GM08714 (cell line): ENCODE results near the gene EYA2.
"Not testable (repeated sequence)": the region's sequence is repeated elsewhere in the genome, so short reads cannot be mapped to it uniquely, and the experiment has no call there.

Experiments used
- H3K4me3 ChIP-seq: fragments of 200-500 bp; sonication (Bioruptor generic); 2 replicates; pipeline ENCODE4 v1.5.1; 2014; ENCODE audit warnings: mild to moderate bottlenecking, low read length, inconsistent platforms
- ZNF274 ChIP-seq: IDR thresholded peaks from 2 replicates; pipeline ENCODE4 v1.6.1; 2012; ENCODE audit warnings: mild to moderate bottlenecking, low read depth, low read length

EYA2 gene

GRCh38 chr20:46905364-46906125 lies 10.9 kb downstream of the EYA2 start:
- TF ChIP-seq ZNF274 = no peak

GRCh38 chr20:46913329-46914044 lies 18.8 kb downstream of the EYA2 start:
- TF ChIP-seq ZNF274 = no peak
- H3K4me3 ChIP-seq = no peak overlapping the region

More at GRCh38 chr20:46905364-46906125, 10.9 kb downstream of the EYA2 start:
- no peak overlapping the region for H3K4me3 ChIP-seq

- TF ChIP-seq ZNF274 = no peak
- H3K4me3 ChIP-seq = no peak overlapping the region
Observed at GRCh38 chr20:46914789-46915379, 20.2 kb downstream of the EYA2 start.

GRCh38 chr20:46915575-46916257 lies 21.1 kb downstream of the EYA2 start:
- TF ChIP-seq ZNF274 = no peak
- H3K4me3 ChIP-seq = no peak overlapping the region

GRCh38 chr20:46916258-46916603 lies 21.6 kb downstream of the EYA2 start:
- no peak for TF ChIP-seq ZNF274
- H3K4me3 ChIP-seq = no peak overlapping the region

GRCh38 chr20:46917155-46917554 lies 22.5 kb downstream of the EYA2 start:
- no peak overlapping the region for H3K4me3 ChIP-seq
- no peak for TF ChIP-seq ZNF274

GRCh38 chr20:46920114-46920513 lies 25.5 kb downstream of the EYA2 start:
- no peak for TF ChIP-seq ZNF274
- H3K4me3 ChIP-seq = no peak overlapping the region

GRCh38 chr20:46922841-46923240 lies 28.2 kb downstream of the EYA2 start:
- H3K4me3 ChIP-seq = not testable (repeated sequence)

GRCh38 chr20:46923550-46923949 lies 28.9 kb downstream of the EYA2 start:
- no peak for TF ChIP-seq ZNF274
- no peak overlapping the region for H3K4me3 ChIP-seq

GRCh38 chr20:46928580-46929132 lies 34.0 kb downstream of the EYA2 start:
- no peak overlapping the region for H3K4me3 ChIP-seq
- no peak for TF ChIP-seq ZNF274

GRCh38 chr20:46929902-46930301 lies 35.3 kb downstream of the EYA2 start:
- TF ChIP-seq ZNF274 = no peak

GRCh38 chr20:46930640-46931339 lies 36.1 kb downstream of the EYA2 start:
- no peak for TF ChIP-seq ZNF274
- H3K4me3 ChIP-seq = no peak overlapping the region

More at GRCh38 chr20:46929902-46930301, 35.3 kb downstream of the EYA2 start:
- H3K4me3 ChIP-seq = no peak overlapping the region

- no peak for TF ChIP-seq ZNF274
- H3K4me3 ChIP-seq = no peak overlapping the region
Observed at GRCh38 chr20:46931699-46932098, 37.1 kb downstream of the EYA2 start.

GRCh38 chr20:46932439-46932838 lies 37.8 kb downstream of the EYA2 start:
- H3K4me3 ChIP-seq = not testable (repeated sequence)
